ENCODE measurements around the gene RPL22.

The RPL22 gene

GRCh38 chr1:6163973-6164617 lies 35.3 kb downstream of the RPL22 start:
- Mint-ChIP-seq H3K9me3 (no peaks in the 10 kb centered on the region), H3K4me1 (no peaks in the 10 kb centered on the region), H3K36me3 (ENCODE audit: low read depth) (no peaks in the 10 kb centered on the region), H3K4me3 (no peak overlapping the region), H3K27ac (no peak overlapping the region), H3K27me3 (peaks cover 19% of the 10 kb centered on the region)
- ATAC-seq (no peak), DNase-seq (no peak)

- Mint-ChIP-seq H3K36me3 (ENCODE audit: low read depth) (no peaks in the 10 kb centered on the region), H3K4me3 (no peak overlapping the region), H3K4me1 (no peaks in the 10 kb centered on the region), H3K27ac (no peak overlapping the region), H3K27me3 (peaks cover 21% of the 10 kb centered on the region), H3K9me3 (no peaks in the 10 kb centered on the region)
- DNase-seq (no peak), ATAC-seq (no peak)
Measured at GRCh38 chr1:6163191-6163972, 36.0 kb downstream of the RPL22 start.

- H3K27me3 Mint-ChIP-seq, result peaks cover 17% of the 10 kb centered on the region
- no peaks in the 10 kb centered on the region for H3K9me3 Mint-ChIP-seq
- no peaks in the 10 kb centered on the region for H3K36me3 Mint-ChIP-seq (ENCODE audit: low read depth)
- DNase-seq (no peak), ATAC-seq (no peak)
- H3K27ac Mint-ChIP-seq, result no peak overlapping the region
- H3K4me1 Mint-ChIP-seq, result peaks cover 1% of the 10 kb centered on the region
- no peak overlapping the region for H3K4me3 Mint-ChIP-seq
Measured at GRCh38 chr1:6162773-6163172, 36.6 kb downstream of the RPL22 start.

GRCh38 chr1:6162341-6162740 lies 37.1 kb downstream of the RPL22 start:
- H3K27ac Mint-ChIP-seq, result no peak overlapping the region
- ATAC-seq, result no peak
- H3K27me3 Mint-ChIP-seq, result peaks cover 17% of the 10 kb centered on the region
- H3K9me3 Mint-ChIP-seq, result no peaks in the 10 kb centered on the region
- no peak for DNase-seq
- no peaks in the 10 kb centered on the region for H3K36me3 Mint-ChIP-seq (ENCODE audit: low read depth)
- H3K4me1 Mint-ChIP-seq, result peaks cover 6% of the 10 kb centered on the region
- H3K4me3 Mint-ChIP-seq, result no peak overlapping the region

- Mint-ChIP-seq H3K36me3 (ENCODE audit: low read depth) (no peaks in the 10 kb centered on the region), H3K4me3 (no peak overlapping the region), H3K27me3 (peaks cover 15% of the 10 kb centered on the region), H3K4me1 (peaks cover 6% of the 10 kb centered on the region), H3K9me3 (no peaks in the 10 kb centered on the region), H3K27ac (no peak overlapping the region)
- DNase-seq, result no peak
- no peak for ATAC-seq
Measured at GRCh38 chr1:6158181-6158580, 41.2 kb downstream of the RPL22 start.

GRCh38 chr1:6157528-6158174 lies 41.7 kb downstream of the RPL22 start:
- no peaks in the 10 kb centered on the region for H3K36me3 Mint-ChIP-seq (ENCODE audit: low read depth)
- ATAC-seq (peak; percentile 77), DNase-seq (peak; percentile 16)
- H3K27ac Mint-ChIP-seq, result no peak overlapping the region
- no peak overlapping the region for H3K4me3 Mint-ChIP-seq
- H3K9me3 Mint-ChIP-seq, result no peaks in the 10 kb centered on the region
- H3K27me3 Mint-ChIP-seq, result peaks cover 15% of the 10 kb centered on the region
- H3K4me1 Mint-ChIP-seq, result peaks cover 6% of the 10 kb centered on the region

GRCh38 chr1:6157132-6157527 lies 42.3 kb downstream of the RPL22 start:
- DNase-seq (no peak), ATAC-seq (peak; percentile 8)
- no peak overlapping the region for H3K27ac Mint-ChIP-seq
- no peak overlapping the region for H3K4me3 Mint-ChIP-seq
- no peaks in the 10 kb centered on the region for H3K9me3 Mint-ChIP-seq
- peaks cover 15% of the 10 kb centered on the region for H3K27me3 Mint-ChIP-seq
- H3K4me1 Mint-ChIP-seq, result peaks cover 6% of the 10 kb centered on the region
- H3K36me3 Mint-ChIP-seq (ENCODE audit: low read depth), result no peaks in the 10 kb centered on the region

- H3K27ac Mint-ChIP-seq, result no peak overlapping the region
- peaks cover 6% of the 10 kb centered on the region for H3K4me1 Mint-ChIP-seq
- H3K36me3 Mint-ChIP-seq (ENCODE audit: low read depth), result no peaks in the 10 kb centered on the region
- no peak for DNase-seq
- H3K4me3 Mint-ChIP-seq, result no peak overlapping the region
- no peaks in the 10 kb centered on the region for H3K9me3 Mint-ChIP-seq
- ATAC-seq, result no peak
- H3K27me3 Mint-ChIP-seq, result peaks cover 12% of the 10 kb centered on the region
Measured at GRCh38 chr1:6154525-6155319, 44.7 kb downstream of the RPL22 start.

- H3K4me3 Mint-ChIP-seq, result no peak overlapping the region
- ATAC-seq (no peak), DNase-seq (no peak)
- H3K27me3 Mint-ChIP-seq, result peaks cover 10% of the 10 kb centered on the region
- H3K36me3 Mint-ChIP-seq (ENCODE audit: low read depth), result no peaks in the 10 kb centered on the region
- H3K27ac Mint-ChIP-seq, result no peak overlapping the region
- H3K9me3 Mint-ChIP-seq, result no peaks in the 10 kb centered on the region
- peaks cover 8% of the 10 kb centered on the region for H3K4me1 Mint-ChIP-seq
Measured at GRCh38 chr1:6152882-6153281, 46.5 kb downstream of the RPL22 start.

- DNase-seq (no peak), ATAC-seq (no peak)
- Mint-ChIP-seq H3K9me3 (no peaks in the 10 kb centered on the region), H3K4me3 (no peak overlapping the region), H3K36me3 (ENCODE audit: low read depth) (no peaks in the 10 kb centered on the region), H3K4me1 (peaks cover 3% of the 10 kb centered on the region), H3K27ac (no peak overlapping the region), H3K27me3 (peaks cover 11% of the 10 kb centered on the region)
Measured at GRCh38 chr1:6152181-6152580, 47.2 kb downstream of the RPL22 start.

- H3K27ac Mint-ChIP-seq, result no peak overlapping the region
- no peaks in the 10 kb centered on the region for H3K36me3 Mint-ChIP-seq (ENCODE audit: low read depth)
- H3K9me3 Mint-ChIP-seq, result no peaks in the 10 kb centered on the region
- H3K4me3 Mint-ChIP-seq, result no peak overlapping the region
- H3K4me1 Mint-ChIP-seq, result peaks cover 3% of the 10 kb centered on the region
- ATAC-seq (no peak), DNase-seq (no peak)
- peaks cover 14% of the 10 kb centered on the region for H3K27me3 Mint-ChIP-seq
Measured at GRCh38 chr1:6151291-6151822, 48.0 kb downstream of the RPL22 start.

GRCh38 chr1:6150006-6150938 lies 49.1 kb downstream of the RPL22 start:
- Mint-ChIP-seq H3K9me3 (no peaks in the 10 kb centered on the region), H3K4me3 (no peak overlapping the region), H3K4me1 (peaks cover 3% of the 10 kb centered on the region), H3K36me3 (ENCODE audit: low read depth) (no peaks in the 10 kb centered on the region), H3K27ac (no peak overlapping the region), H3K27me3 (peaks cover 16% of the 10 kb centered on the region)
- DNase-seq (no peak), ATAC-seq (no peak)

- no peak for DNase-seq
- Mint-ChIP-seq H3K4me3 (no peak overlapping the region), H3K9me3 (no peaks in the 10 kb centered on the region), H3K36me3 (ENCODE audit: low read depth) (no peaks in the 10 kb centered on the region), H3K27ac (no peak overlapping the region), H3K4me1 (peaks cover 3% of the 10 kb centered on the region), H3K27me3 (peaks cover 16% of the 10 kb centered on the region)
- no peak for ATAC-seq
Measured at GRCh38 chr1:6149597-6149996, 49.8 kb downstream of the RPL22 start.
